SK-N-SH (cell line): ENCODE data around the gene EXOC3L1. TPM values are rescaled to one million over a fixed set of nuclear protein-coding genes. Genes with fewer than 3 reads are reported as not detected.

Experiments used
- CTCF ChIA-PET: fragments of 300-600, 350-600 bp; formaldehyde crosslinking; extraction: SDS; loops from one replicate; lab custom pipeline; 2021; lab: Yijun Ruan, JAX
- POLR2A ChIA-PET: fragments of 350-600 bp; sonication (Branson Sonifier 250); formaldehyde crosslinking; extraction: SDS; loops from one replicate; lab custom pipeline; 2020; ENCODE audit warnings: antibody characterized with exemption, inconsistent platforms; lab: Yijun Ruan, JAX
- DNase-seq: peaks from one replicate; pipeline ENCODE4 v3.0.0; 2012
- H2AFZ ChIP-seq: fragments of 200-600 bp; sonication (generic); 2 replicates; pipeline ENCODE4 v1.8.1; 2016; ENCODE audit warnings: antibody characterized with exemption, mild to moderate bottlenecking, low read depth
- H3F3A ChIP-seq: fragments of 200-600 bp; sonication (generic); replicated peaks from 2 replicates; pipeline ENCODE3; 2016; ENCODE audit warnings: antibody characterized with exemption, mild to moderate bottlenecking; ENCODE audit not compliant: insufficient read depth
- H3K27ac ChIP-seq, 2 experiments: fragments of 200-500 bp in 1 of 2; fragments of 200-600 bp in 1 of 2; sonication (Bioruptor generic) in 1 of 2; sonication (generic), shearing (Covaris generic) in 1 of 2; 2 replicates each; pipeline versions ENCODE4 v1.5.1 to v1.6.1; 2014 to 2016; ENCODE audit warnings: low read depth in 2 of 2, inconsistent platforms in 1 of 2, low read length in 1 of 2, mild to moderate bottlenecking in 1 of 2, mixed read lengths in 1 of 2
- H3K27me3 ChIP-seq: fragments of 200-600 bp; sonication (generic), shearing (Covaris generic); 2 replicates; pipeline ENCODE4 v1.6.1; 2016; ENCODE audit warnings: mixed run types; ENCODE audit not compliant: insufficient read depth
- H3K36me3 ChIP-seq, 2 experiments: fragments of 200-500 bp in 1 of 2; fragments of 200-600 bp in 1 of 2; sonication (Bioruptor generic) in 1 of 2; sonication (generic) in 1 of 2; replicated peaks in 1 of 2; 2 replicates each; pipeline versions ENCODE3 to v1.5.1; 2014 to 2016; ENCODE audit warnings: low read length in 1 of 2, mild to moderate bottlenecking in 1 of 2; ENCODE audit not compliant: insufficient read depth in 2 of 2, control insufficient read depth in 1 of 2
- H3K4me1 ChIP-seq, 2 experiments: fragments of 200-500 bp in 1 of 2; fragments of 200-600 bp in 1 of 2; sonication (Bioruptor generic) in 1 of 2; sonication (generic), shearing (Covaris generic) in 1 of 2; 2 replicates each; pipeline versions ENCODE4 v1.5.1 to v1.6.1; 2014 to 2016; ENCODE audit warnings: low read depth in 1 of 2, low read length in 1 of 2, mixed run types in 1 of 2; ENCODE audit not compliant: insufficient read depth in 2 of 2, control insufficient read depth in 1 of 2
- H3K4me2 ChIP-seq: fragments of 200-600 bp; sonication (generic), shearing (Covaris generic); 2 replicates; pipeline ENCODE4 v1.6.1; 2017; ENCODE audit warnings: mixed run types
- H3K4me3 ChIP-seq, 2 experiments: fragments of 200-500 bp in 1 of 2; fragments of 200-600 bp in 1 of 2; sonication (Bioruptor generic) in 1 of 2; sonication (generic), shearing (Covaris generic) in 1 of 2; 2 replicates each; pipeline versions ENCODE4 v1.5.1 to v1.8.1; 2014 to 2016; ENCODE audit warnings: low read depth in 2 of 2, inconsistent platforms in 1 of 2, low read length in 1 of 2, mild to moderate bottlenecking in 1 of 2, mixed read lengths in 1 of 2, moderate library complexity in 1 of 2
- H3K79me2 ChIP-seq: fragments of 200-600 bp; sonication (generic); 2 replicates; pipeline ENCODE4 v1.8.1; 2017; ENCODE audit warnings: mild to moderate bottlenecking; ENCODE audit not compliant: insufficient read depth
- H3K9ac ChIP-seq: fragments of 200-600 bp; sonication (generic); 2 replicates; pipeline ENCODE4 v1.6.1; 2017; ENCODE audit warnings: mixed run types
- H3K9me2 ChIP-seq: fragments of 200-600 bp; sonication (generic); 2 replicates; pipeline ENCODE4 v1.6.1; 2017; ENCODE audit warnings: mixed run types
- H3K9me3 ChIP-seq: fragments of 200-600 bp; sonication (generic); 2 replicates; pipeline ENCODE4 v1.6.1; 2017; ENCODE audit warnings: mixed run types, mild to moderate bottlenecking, moderate library complexity
- H4K20me1 ChIP-seq: fragments of 200-600 bp; sonication (generic); 2 replicates; pipeline ENCODE4 v1.6.1; 2017; ENCODE audit warnings: mild to moderate bottlenecking, mixed run types; ENCODE audit not compliant: insufficient read depth
- CHD2 ChIP-seq: fragments of 150-350 bp; IDR thresholded peaks from 2 replicates; pipeline ENCODE4 v1.6.1; 2018; ENCODE audit warnings: low read length; ENCODE audit not compliant: partially characterized antibody
- EZH2phosphoT487 ChIP-seq: fragments of 200-600 bp; sonication (generic); IDR thresholded peaks from 2 replicates; pipeline ENCODE4 v1.6.1; 2017; ENCODE audit warnings: low read depth, mixed run types, mild to moderate bottlenecking, antibody characterized with exemption, moderate library complexity, borderline replicate concordance
- FOXJ3 ChIP-seq: sonication (generic); formaldehyde crosslinking; IDR thresholded peaks from 2 replicates; pipeline ENCODE4 v1.5.1; 2020; ENCODE audit warnings: mild to moderate bottlenecking, missing genetic modification reagents
- MAX ChIP-seq: IDR thresholded peaks from 2 replicates; pipeline ENCODE4 v1.4.0; 2012; ENCODE audit warnings: low read depth
- MEF2A ChIP-seq: IDR thresholded peaks from 2 replicates; pipeline ENCODE4 v1.4.0; 2012; ENCODE audit warnings: low read depth, borderline replicate concordance
- NFIC ChIP-seq: IDR thresholded peaks from 2 replicates; pipeline ENCODE4 v1.4.0; 2012; ENCODE audit warnings: borderline replicate concordance
- PBX3 ChIP-seq: IDR thresholded peaks from 2 replicates; pipeline ENCODE4; 2012
- POLR2AphosphoS5 ChIP-seq: IDR thresholded peaks from 2 replicates; pipeline ENCODE4 v1.6.1; 2012; ENCODE audit warnings: low read depth, low read length
- RAD21 ChIP-seq: IDR thresholded peaks from 2 replicates; pipeline ENCODE4 v1.6.1; 2012; ENCODE audit warnings: mild to moderate bottlenecking, low read length
- RFX5 ChIP-seq: IDR thresholded peaks from 2 replicates; pipeline ENCODE4 v1.6.1; 2012; ENCODE audit warnings: mild to moderate bottlenecking, improper control_type of control experiment, low read length
- USF1 ChIP-seq: IDR thresholded peaks from 2 replicates; pipeline ENCODE4 v1.4.0; 2012; ENCODE audit warnings: low read depth, borderline replicate concordance
- USF2 ChIP-seq: fragments of 150-350 bp; IDR thresholded peaks from 2 replicates; pipeline ENCODE4 v1.6.1; 2017; ENCODE audit warnings: antibody characterized with exemption, low read length, low read depth, borderline replicate concordance
- ZBTB33 ChIP-seq: IDR thresholded peaks from 2 replicates; pipeline ENCODE4 v1.4.0; 2012; ENCODE audit warnings: low read depth, borderline replicate concordance
- whole genome bisulfite sequencing: methylation state at CpG from one replicate; pipeline ENCODE4 v1.1.6; 2017; ENCODE audit warnings: low lambda C conversion rate; 5-methylcytosine and 5-hydroxymethylcytosine counted together
- polyA plus RNA-seq, 3 experiments: library from polyadenylated mRNA; depleted of rRNA; stranded (reverse); fragments of >200 nt; gene quantifications; 2 replicates each; pipeline ENCODE4 v1.2.3, GENCODE V29; 2012

The EXOC3L1 gene
- polyA plus RNA-seq, 1 of the 3 experiments (the other 2 are of a cell fraction), result 0.46 TPM

- peaks cover 34% of the 10 kb centered on the region for H3K79me2 ChIP-seq
- H3F3A ChIP-seq, result peaks cover 12% of the 10 kb centered on the region
- no peak for DNase-seq
- H3K9me2 ChIP-seq, result no peaks in the 10 kb centered on the region
- POLR2A ChIA-PET, result interaction anchor here (1.0 kb wide), 1 partner anchor 21 kb away, joined by 3 read pairs; no protein-coding TSS in a partner anchor
- 79% methylated on average over 3 of the region's 3 CpGs for WGBS
- CTCF ChIA-PET, result interaction anchor here (0.9 to 1.3 kb wide), 2 partner anchors 16 to 25 kb away, joined by 4 read pairs; partner anchors contain the start of gene ELMO3
- no peak overlapping the region for H3K27ac ChIP-seq
- peaks cover 0 to 22% of the 10 kb centered on the region in 2 experiments; a peak in 2 of 4 replicates for H3K4me1 ChIP-seq
- no peaks in the 10 kb centered on the region for H4K20me1 ChIP-seq
- H3K4me3 ChIP-seq, result no peak overlapping the region
- TF ChIP-seq NFIC (no peak), POLR2AphosphoS5 (no peak), FOXJ3 (CRISPR knock-in tag) (no peak), RAD21 (no peak), MEF2A (no peak), CHD2 (no peak), USF1 (no peak), MAX (no peak), PBX3 (no peak), RFX5 (no peak), EZH2phosphoT487 (no peak), USF2 (no peak), ZBTB33 (no peak)
- H3K9ac ChIP-seq, result no peak overlapping the region
- H3K27me3 ChIP-seq, result no peaks in the 10 kb centered on the region
- H2AFZ ChIP-seq, result no peak overlapping the region
- H3K4me2 ChIP-seq, result no peak overlapping the region
- H3K9me3 ChIP-seq, result no peaks in the 10 kb centered on the region
- peaks cover 11 to 22% of the 10 kb centered on the region in 2 experiments for H3K36me3 ChIP-seq
Measured at GRCh38 chr16:67223992-67224391, 34.1 kb upstream of the EXOC3L1 start.
